GM18508 (cell line): ENCODE data around the gene C2CD4A.
"Not testable (repeated sequence)": the region's sequence is repeated elsewhere in the genome, so short reads cannot be mapped to it uniquely, and the experiment has no call there.

ENCODE experiments used
- ATAC-seq: cut with Tn5 transposase; IDR thresholded peaks from one replicate; pipeline ENCODE4 v1.9.1; 2021; ENCODE audit warnings: moderate number of reproducible peaks; ENCODE audit not compliant: insufficient read depth, unreplicated experiment

Gene C2CD4A, protein sequence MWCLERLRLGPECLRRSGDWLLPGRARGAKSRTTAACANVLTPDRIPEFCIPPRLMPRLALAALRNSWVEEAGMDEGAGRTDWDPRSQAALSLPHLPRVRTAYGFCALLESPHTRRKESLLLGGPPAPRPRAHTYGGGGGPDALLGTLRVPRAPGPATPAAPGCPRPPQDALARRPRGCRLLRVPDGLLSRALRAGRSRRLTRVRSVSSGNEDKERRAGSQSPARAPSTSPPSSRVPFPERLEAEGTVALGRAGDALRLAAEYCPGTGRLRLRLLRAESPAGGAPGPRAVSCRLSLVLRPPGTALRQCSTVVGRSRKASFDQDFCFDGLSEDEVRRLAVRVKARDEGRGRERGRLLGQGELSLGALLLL

GRCh38 chr15:62066663-62067447 lies at the start of gene C2CD4A:
Gene C2CD4A, plus strand, starts transcription at chr15:62066977. Its CDS starts 637 bp downstream, at chr15:62067614.
- no peak for ATAC-seq

GRCh38 chr15:62020576-62021160 lies 46.1 kb upstream of the C2CD4A start:
- ATAC-seq = no peak

- no peak for ATAC-seq
Observed at GRCh38 chr15:62021991-62022600, 44.7 kb upstream of the C2CD4A start.

GRCh38 chr15:62026487-62027262 lies 40.1 kb upstream of the C2CD4A start:
- ATAC-seq = no peak

- ATAC-seq = no peak
Observed at GRCh38 chr15:62027263-62027565, 39.6 kb upstream of the C2CD4A start.

DNA sequence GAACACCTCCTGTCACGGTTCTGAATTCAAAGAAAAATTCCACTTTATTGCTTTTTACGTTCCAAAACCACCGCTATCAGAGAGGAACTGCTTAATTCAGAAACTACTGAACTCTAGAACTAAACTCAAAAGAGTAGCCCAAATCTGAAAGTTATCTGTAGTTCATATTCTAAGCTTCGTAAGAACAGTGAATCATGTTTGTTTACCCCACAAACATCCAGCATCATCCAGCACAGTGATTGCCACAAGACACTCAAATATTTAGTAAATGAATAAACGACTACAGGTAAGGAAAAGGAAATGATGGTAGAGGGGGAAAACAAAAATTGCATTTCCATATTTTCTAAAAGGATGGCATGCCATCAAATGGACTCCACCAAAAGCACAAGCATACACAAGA lies 38.9 kb upstream of the C2CD4A start:
- ATAC-seq = no peak

GRCh38 chr15:62035256-62035924 lies 31.4 kb upstream of the C2CD4A start:
- no peak for ATAC-seq

DNA sequence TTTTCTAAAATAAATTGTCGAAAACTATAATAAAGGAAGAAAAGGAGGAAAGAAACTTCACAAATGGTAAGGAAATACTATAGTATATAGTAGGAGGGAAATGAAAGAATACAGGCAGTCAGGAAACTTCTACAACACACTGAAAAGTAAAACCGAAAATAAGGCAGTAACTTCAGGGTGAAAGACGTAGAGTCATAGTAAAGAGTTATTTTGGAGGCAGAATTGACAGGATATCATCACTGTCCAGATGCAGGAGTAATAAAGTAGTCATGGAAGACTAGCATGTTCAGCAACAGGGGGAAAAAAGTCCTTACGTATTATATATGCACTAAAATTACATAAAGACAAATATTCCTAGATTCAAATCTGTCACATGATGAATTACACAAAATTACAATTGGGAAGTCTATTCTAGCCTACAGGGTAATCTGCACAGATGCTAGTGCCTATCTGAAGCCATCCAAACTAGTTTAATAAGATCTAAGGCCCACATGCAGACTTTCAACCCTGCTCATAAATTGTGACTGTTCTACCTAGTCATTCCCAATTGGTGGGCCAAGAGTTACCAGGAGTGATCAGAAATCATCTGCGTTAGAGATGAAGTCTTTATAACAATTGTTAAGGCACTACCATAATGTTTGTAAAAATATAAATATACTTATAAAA lies 20.6 kb upstream of the C2CD4A start:
- no peak for ATAC-seq

- ATAC-seq = no peak
Observed at GRCh38 chr15:62047282-62047827, 19.4 kb upstream of the C2CD4A start.

GRCh38 chr15:62048254-62048653 lies 18.5 kb upstream of the C2CD4A start:
- not testable (repeated sequence) for ATAC-seq

- no peak for ATAC-seq
Observed at GRCh38 chr15:62050115-62050514, 16.7 kb upstream of the C2CD4A start.

- ATAC-seq = no peak
Observed at GRCh38 chr15:62051166-62051565, 15.6 kb upstream of the C2CD4A start.

DNA sequence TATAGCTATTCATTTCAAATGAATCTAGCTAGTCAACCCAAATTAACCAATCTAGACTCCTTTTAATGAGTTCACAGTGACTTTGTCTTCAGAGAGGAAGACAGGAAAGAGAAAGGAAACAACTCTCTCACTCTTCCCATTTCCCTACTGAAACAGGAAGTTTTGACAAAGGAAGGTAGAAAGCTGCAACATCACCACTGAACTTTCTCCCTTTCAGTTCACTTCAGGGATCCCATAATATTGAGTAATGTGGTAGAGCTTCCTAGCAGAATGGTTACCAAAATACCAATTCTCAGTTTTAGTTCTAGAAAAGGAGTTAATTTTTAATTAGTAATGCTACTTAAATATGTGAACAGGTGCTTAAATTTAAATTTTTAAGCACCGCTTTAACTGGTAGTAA lies 14.1 kb upstream of the C2CD4A start:
- ATAC-seq = no peak

DNA sequence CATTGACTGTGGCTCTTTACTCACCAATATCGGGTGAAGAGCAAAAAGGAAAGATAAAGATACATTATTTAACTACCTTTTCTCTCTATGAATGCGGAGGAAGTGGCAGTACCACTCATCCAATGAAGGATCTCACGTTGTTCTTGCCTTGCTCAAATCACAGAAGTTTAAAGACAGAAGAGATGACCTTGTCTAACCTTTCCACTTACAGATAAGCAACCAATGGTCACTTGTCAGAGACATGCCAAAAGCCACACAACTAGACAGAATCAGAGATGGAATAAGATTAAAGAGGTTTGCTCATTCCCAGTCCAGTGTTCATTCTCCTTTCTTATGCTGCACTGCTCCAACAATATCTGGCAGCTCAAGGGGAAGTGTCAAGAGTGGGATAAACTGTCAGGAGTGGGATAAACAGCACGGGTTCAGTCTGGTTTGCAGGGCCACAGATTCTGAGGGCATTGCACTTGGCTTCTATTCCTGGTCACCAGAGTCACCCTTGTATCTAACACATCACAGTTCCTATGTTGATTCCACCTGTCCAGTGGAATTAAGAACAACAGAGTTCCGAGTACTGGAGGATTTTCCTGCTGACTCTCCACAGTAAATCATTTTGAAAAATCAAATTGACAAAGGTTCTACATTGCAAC lies 13.2 kb upstream of the C2CD4A start:
- ATAC-seq = no peak

- ATAC-seq = no peak
Observed at GRCh38 chr15:62054979-62055378, 11.8 kb upstream of the C2CD4A start.

- ATAC-seq = no peak
Observed at GRCh38 chr15:62057341-62057980, 9.3 kb upstream of the C2CD4A start.

DNA sequence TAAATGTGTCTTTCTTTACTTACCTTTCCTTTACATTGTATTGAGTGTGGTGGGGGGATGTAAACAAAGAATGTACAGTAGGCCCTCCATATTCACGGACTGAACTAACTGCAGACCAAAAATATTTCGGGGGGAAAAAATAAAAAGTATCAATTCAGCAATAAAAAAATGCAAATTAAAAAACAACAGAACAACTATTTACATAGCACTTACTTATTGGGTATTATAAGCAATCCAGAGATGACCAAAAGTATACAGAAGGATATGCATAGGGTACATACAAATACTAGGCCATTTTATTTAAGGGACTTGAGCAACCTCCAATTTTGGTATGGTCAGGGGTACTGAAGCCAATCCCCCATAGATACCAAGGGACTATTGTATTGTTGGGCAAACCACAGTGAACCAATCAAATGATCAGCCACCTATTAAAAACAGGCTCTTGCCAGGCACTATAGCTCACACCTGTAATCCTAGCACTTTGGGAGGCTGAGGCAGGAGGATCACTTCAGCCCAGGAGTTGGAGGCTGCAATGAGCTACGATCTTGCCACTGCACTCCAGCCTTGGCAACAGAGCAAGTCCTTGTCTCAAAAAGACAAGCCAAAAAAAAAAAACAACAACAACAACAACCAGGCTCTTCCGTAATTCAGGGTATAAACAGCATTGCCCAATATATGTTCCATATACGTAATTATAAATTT lies 8.3 kb upstream of the C2CD4A start:
- ATAC-seq = no peak
